HCT116 (cell line): ENCODE data around the gene EVC. TPM values are rescaled to one million over a fixed set of nuclear protein-coding genes. Genes with fewer than 3 reads are reported as not detected.

ENCODE experiments used
- ATAC-seq: fragments of 200-7000 bp; cut with Tn5 transposase; 2 replicates; pipeline ENCODE4 v1.9.1; 2020; ENCODE audit warnings: mild to moderate bottlenecking, moderate library complexity
- BruUV-seq: library from RNA; stranded (reverse); fragments of 400-500 nt; replicated peaks from 2 replicates; lab custom pipeline; 2021; lab: Mats Ljungman, UMichigan
- CTCF ChIA-PET: fragments of 300-600 bp; sonication (Branson Sonifier 250); formaldehyde crosslinking; loops from one replicate; lab custom pipeline; 2021; ENCODE audit warnings: antibody characterized with exemption; lab: Charles Lee
- POLR2A ChIA-PET: fragments of 300-600, 350-600 bp; sonication (Branson Sonifier 250); formaldehyde crosslinking; loops from one replicate; lab custom pipeline; 2021; ENCODE audit warnings: antibody characterized with exemption; lab: Charles Lee
- RAD21 ChIA-PET, 2 experiments: fragments of 300-600 bp; sonication (Branson Sonifier 250); formaldehyde crosslinking; loops; one replicate each; lab custom pipeline; 2023; ENCODE audit warnings: low total read pairs in 2 of 2; ENCODE audit not compliant: uncharacterized antibody in 2 of 2, unreplicated experiment in 2 of 2, low non-redundant PET in 1 of 2; lab: Charles Lee
- DNase-seq: peaks from one replicate; pipeline ENCODE4 v3.0.0-alpha.2; 2010; ENCODE audit warnings: low read depth, low spot score
- H2AFZ ChIP-seq: fragments of 200-600 bp; shearing (Covaris generic), sonication (generic); 2 replicates; pipeline ENCODE4 v1.6.1; 2017; ENCODE audit warnings: low read depth, mixed run types, mixed read lengths, antibody characterized with exemption, low read length; ENCODE audit not compliant: poor library complexity, severe bottlenecking
- H3K27ac ChIP-seq: 2 replicates; pipeline ENCODE4 v1.5.1; 2012; ENCODE audit warnings: low read depth, low read length
- H3K27me3 ChIP-seq: fragments of 200-600 bp; sonication (generic); 2 replicates; pipeline ENCODE4 v1.6.1; 2016; ENCODE audit warnings: mixed run types, low read length, mixed read lengths; ENCODE audit not compliant: insufficient read depth
- H3K36me3 ChIP-seq, 2 experiments: fragments of 200-500 bp in 1 of 2; fragments of 200-600 bp in 1 of 2; sonication (Bioruptor generic) in 1 of 2; sonication (generic) in 1 of 2; 2 replicates each; pipeline versions ENCODE4 v1.5.1 to v1.6.1; 2014 to 2016; ENCODE audit warnings: low read length in 2 of 2, inconsistent platforms in 1 of 2, mixed read lengths in 1 of 2, mixed run types in 1 of 2; ENCODE audit not compliant: insufficient read depth in 2 of 2, control insufficient read depth in 1 of 2
- H3K4me1 ChIP-seq, 2 experiments: fragments of 200-600 bp in 1 of 2; sonication (generic) in 1 of 2; 2 replicates each; pipeline versions ENCODE4 v1.5.1 to v1.6.1; 2012 to 2017; ENCODE audit warnings: low read length in 2 of 2, inconsistent platforms in 1 of 2, mild to moderate bottlenecking in 1 of 2, mixed read lengths in 1 of 2, mixed run types in 1 of 2, moderate library complexity in 1 of 2; ENCODE audit not compliant: insufficient read depth in 2 of 2, control insufficient read depth in 1 of 2
- H3K4me2 ChIP-seq: fragments of 200-600 bp; sonication (generic); 2 replicates; pipeline ENCODE4 v1.6.1; 2017; ENCODE audit warnings: mixed run types, low read length, mixed read lengths
- H3K4me3 ChIP-seq, 2 experiments: fragments of 200-600 bp in 1 of 2; sonication (generic) in 1 of 2; replicated peaks in 1 of 2; 2 replicates each; pipeline ENCODE4 v1.5.1; 2011 to 2016; ENCODE audit warnings: low read length in 2 of 2, control low read depth in 1 of 2, low read depth in 1 of 2, mild to moderate bottlenecking in 1 of 2, mixed read lengths in 1 of 2, mixed run types in 1 of 2
- H3K79me2 ChIP-seq: fragments of 200-600 bp; sonication (generic); 2 replicates; pipeline ENCODE4 v1.6.1; 2017; ENCODE audit warnings: mild to moderate bottlenecking, mixed run types, low read length, moderate library complexity, mixed read lengths; ENCODE audit not compliant: insufficient read depth
- H3K9ac ChIP-seq: fragments of 200-600 bp; sonication (generic); 2 replicates; pipeline ENCODE4 v1.6.1; 2016; ENCODE audit warnings: low read length, mixed read lengths
- H3K9me2 ChIP-seq: fragments of 200-600 bp; sonication (generic), shearing (Covaris generic); 2 replicates; pipeline ENCODE4 v1.6.1; 2017; ENCODE audit warnings: mixed run types, mild to moderate bottlenecking, moderate library complexity; ENCODE audit not compliant: insufficient read depth
- H3K9me3 ChIP-seq, 2 experiments: fragments of 200-500 bp in 1 of 2; fragments of 200-600 bp in 1 of 2; sonication (Bioruptor generic) in 1 of 2; sonication (generic) in 1 of 2; 2 replicates each; pipeline ENCODE4 v1.6.1; 2014 to 2017; ENCODE audit warnings: low read length in 2 of 2, mixed read lengths in 2 of 2, inconsistent platforms in 1 of 2, low read depth in 1 of 2, mild to moderate bottlenecking in 1 of 2, mixed run types in 1 of 2, moderate library complexity in 1 of 2; ENCODE audit not compliant: control insufficient read depth in 1 of 2, insufficient read depth in 1 of 2
- H4K20me1 ChIP-seq: fragments of 200-600 bp; sonication (generic), shearing (Covaris generic); 2 replicates; pipeline ENCODE4 v1.6.1; 2017; ENCODE audit warnings: mixed run types, mild to moderate bottlenecking, moderate library complexity; ENCODE audit not compliant: insufficient read depth
- CBX3 ChIP-seq: IDR thresholded peaks from 2 replicates; pipeline ENCODE4 v1.6.1; 2012; ENCODE audit warnings: low read depth
- EGR1 ChIP-seq: IDR thresholded peaks from 2 replicates; pipeline ENCODE4 v1.6.1; 2012; ENCODE audit warnings: low read depth
- ELF1 ChIP-seq: IDR thresholded peaks from 2 replicates; pipeline ENCODE4 v1.6.1; 2012; ENCODE audit warnings: low read depth, borderline replicate concordance
- EZH2phosphoT487 ChIP-seq: fragments of 200-600 bp; IDR thresholded peaks from 2 replicates; pipeline ENCODE4 v1.6.1; 2018; ENCODE audit warnings: antibody characterized with exemption, borderline replicate concordance
- FOSL1 ChIP-seq: IDR thresholded peaks from 2 replicates; pipeline ENCODE4 v1.6.1; 2012; ENCODE audit warnings: low read depth
- POLR2A ChIP-seq: IDR thresholded peaks from 2 replicates; pipeline ENCODE4 v1.7.0; 2011; ENCODE audit warnings: borderline replicate concordance; ENCODE audit not compliant: insufficient read depth, insufficient read length; ENCODE audit errors: extremely low read depth
- RAD21 ChIP-seq: IDR thresholded peaks from 2 replicates; pipeline ENCODE4 v1.6.1; 2012; ENCODE audit warnings: low read depth, mild to moderate bottlenecking
- SIN3A ChIP-seq: IDR thresholded peaks from 2 replicates; pipeline ENCODE4 v1.6.1; 2012; ENCODE audit warnings: low read depth
- SP1 ChIP-seq: IDR thresholded peaks from 2 replicates; pipeline ENCODE4 v1.6.1; 2012; ENCODE audit warnings: low read depth
- SRF ChIP-seq: IDR thresholded peaks from 2 replicates; pipeline ENCODE4 v1.6.1; 2012; ENCODE audit warnings: low read depth
- YY1 ChIP-seq: IDR thresholded peaks from 2 replicates; pipeline ENCODE4 v1.6.1; 2011; ENCODE audit warnings: low read length, low read depth, moderate library complexity, mild to moderate bottlenecking; ENCODE audit not compliant: insufficient replicate concordance; ENCODE audit errors: extremely low read depth
- ZFX ChIP-seq: fragments of 450-650 bp; IDR thresholded peaks from 2 replicates; pipeline ENCODE4 v1.6.1; 2017
- ZNF274 ChIP-seq: fragments of 200-500 bp; sonication (Bioruptor generic); IDR thresholded peaks from 2 replicates; pipeline ENCODE4 v1.6.1; 2014; ENCODE audit warnings: mild to moderate bottlenecking, low read depth, low read length, inconsistent platforms
- intact Hi-C: fragments of 100-400 bp; cut with micrococcal nuclease; formaldehyde crosslinking; loops from 2 replicates; pipeline ENCODE4 v1.10.0; 2022
- total RNA-seq: library from RNA; stranded (reverse); gene quantifications from one replicate; pipeline ENCODE4 v1.2.1, GENCODE V29; 2021; ENCODE audit not compliant: unreplicated experiment
- TF ChIP-seq, protein P1 (sequence below): IDR thresholded peaks from 2 replicates; pipeline ENCODE4 v1.6.1; 2012; ENCODE audit warnings: low read depth
- TF ChIP-seq, protein P2 (sequence below), 3 experiments: fragments of 200-600 bp in 1 of 3; sonication (generic) in 1 of 3; IDR thresholded peaks in 2 of 3; conservative IDR thresholded peaks in 1 of 3; 2 replicates each; pipeline ENCODE4 v1.5.1; 2012 to 2017; ENCODE audit warnings: low read depth in 2 of 3, low read length in 2 of 3, antibody characterized with exemption in 1 of 3, borderline replicate concordance in 1 of 3, control low read depth in 1 of 3, mild to moderate bottlenecking in 1 of 3, mixed read lengths in 1 of 3, mixed run types in 1 of 3, moderate library complexity in 1 of 3; ENCODE audit not compliant: insufficient read depth in 1 of 3
- TF ChIP-seq, protein P3 (sequence below): IDR thresholded peaks from 2 replicates; pipeline ENCODE4 v1.6.1; 2012
- TF ChIP-seq, protein P4 (sequence below): IDR thresholded peaks from 2 replicates; pipeline ENCODE4 v1.6.1; 2012

EVC gene
- total RNA-seq, 1 experiment from 2014 or later, result 0.15 TPM

DNA sequence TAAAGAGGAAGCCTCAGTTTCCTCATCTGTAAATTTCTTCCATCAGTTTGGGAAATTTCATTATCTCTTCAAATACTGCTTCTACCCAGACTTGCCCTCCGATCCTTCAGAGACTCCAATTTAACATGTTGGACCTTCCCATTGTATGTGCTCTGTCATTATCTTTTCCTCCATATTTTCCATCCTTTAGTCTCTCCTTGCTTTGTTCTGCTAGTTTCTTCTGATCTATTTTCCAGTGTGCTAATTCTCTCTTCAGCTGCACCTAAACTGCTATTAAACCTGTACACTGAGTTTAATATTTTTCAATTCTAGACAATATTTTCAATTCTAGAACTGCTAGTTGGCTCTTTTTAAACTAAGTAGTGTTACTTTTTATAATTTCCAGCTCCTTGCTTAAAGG, 65.5 kb downstream of the EVC start (continued):
- TF ChIP-seq, protein P1, sequence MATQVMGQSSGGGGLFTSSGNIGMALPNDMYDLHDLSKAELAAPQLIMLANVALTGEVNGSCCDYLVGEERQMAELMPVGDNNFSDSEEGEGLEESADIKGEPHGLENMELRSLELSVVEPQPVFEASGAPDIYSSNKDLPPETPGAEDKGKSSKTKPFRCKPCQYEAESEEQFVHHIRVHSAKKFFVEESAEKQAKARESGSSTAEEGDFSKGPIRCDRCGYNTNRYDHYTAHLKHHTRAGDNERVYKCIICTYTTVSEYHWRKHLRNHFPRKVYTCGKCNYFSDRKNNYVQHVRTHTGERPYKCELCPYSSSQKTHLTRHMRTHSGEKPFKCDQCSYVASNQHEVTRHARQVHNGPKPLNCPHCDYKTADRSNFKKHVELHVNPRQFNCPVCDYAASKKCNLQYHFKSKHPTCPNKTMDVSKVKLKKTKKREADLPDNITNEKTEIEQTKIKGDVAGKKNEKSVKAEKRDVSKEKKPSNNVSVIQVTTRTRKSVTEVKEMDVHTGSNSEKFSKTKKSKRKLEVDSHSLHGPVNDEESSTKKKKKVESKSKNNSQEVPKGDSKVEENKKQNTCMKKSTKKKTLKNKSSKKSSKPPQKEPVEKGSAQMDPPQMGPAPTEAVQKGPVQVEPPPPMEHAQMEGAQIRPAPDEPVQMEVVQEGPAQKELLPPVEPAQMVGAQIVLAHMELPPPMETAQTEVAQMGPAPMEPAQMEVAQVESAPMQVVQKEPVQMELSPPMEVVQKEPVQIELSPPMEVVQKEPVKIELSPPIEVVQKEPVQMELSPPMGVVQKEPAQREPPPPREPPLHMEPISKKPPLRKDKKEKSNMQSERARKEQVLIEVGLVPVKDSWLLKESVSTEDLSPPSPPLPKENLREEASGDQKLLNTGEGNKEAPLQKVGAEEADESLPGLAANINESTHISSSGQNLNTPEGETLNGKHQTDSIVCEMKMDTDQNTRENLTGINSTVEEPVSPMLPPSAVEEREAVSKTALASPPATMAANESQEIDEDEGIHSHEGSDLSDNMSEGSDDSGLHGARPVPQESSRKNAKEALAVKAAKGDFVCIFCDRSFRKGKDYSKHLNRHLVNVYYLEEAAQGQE, result no peak
- no peak for TF ChIP-seq FOSL1
- TF ChIP-seq ZFX, result no peak
- no peak for TF ChIP-seq EZH2phosphoT487
- TF ChIP-seq, protein P2, sequence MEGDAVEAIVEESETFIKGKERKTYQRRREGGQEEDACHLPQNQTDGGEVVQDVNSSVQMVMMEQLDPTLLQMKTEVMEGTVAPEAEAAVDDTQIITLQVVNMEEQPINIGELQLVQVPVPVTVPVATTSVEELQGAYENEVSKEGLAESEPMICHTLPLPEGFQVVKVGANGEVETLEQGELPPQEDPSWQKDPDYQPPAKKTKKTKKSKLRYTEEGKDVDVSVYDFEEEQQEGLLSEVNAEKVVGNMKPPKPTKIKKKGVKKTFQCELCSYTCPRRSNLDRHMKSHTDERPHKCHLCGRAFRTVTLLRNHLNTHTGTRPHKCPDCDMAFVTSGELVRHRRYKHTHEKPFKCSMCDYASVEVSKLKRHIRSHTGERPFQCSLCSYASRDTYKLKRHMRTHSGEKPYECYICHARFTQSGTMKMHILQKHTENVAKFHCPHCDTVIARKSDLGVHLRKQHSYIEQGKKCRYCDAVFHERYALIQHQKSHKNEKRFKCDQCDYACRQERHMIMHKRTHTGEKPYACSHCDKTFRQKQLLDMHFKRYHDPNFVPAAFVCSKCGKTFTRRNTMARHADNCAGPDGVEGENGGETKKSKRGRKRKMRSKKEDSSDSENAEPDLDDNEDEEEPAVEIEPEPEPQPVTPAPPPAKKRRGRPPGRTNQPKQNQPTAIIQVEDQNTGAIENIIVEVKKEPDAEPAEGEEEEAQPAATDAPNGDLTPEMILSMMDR (IDR thresholded peaks at IDR 0.05 in 2 of 3, conservative IDR thresholded peaks at IDR 0.05 in 1 of 3; ENCODE audit: borderline replicate concordance in 1 of 3, insufficient read depth in 1 of 3, low read depth in 2 of 3, low read length in 2 of 3), result no peak
- TF ChIP-seq SP1, result no peak
- no peak for TF ChIP-seq YY1
- no peak for TF ChIP-seq SIN3A

DNA sequence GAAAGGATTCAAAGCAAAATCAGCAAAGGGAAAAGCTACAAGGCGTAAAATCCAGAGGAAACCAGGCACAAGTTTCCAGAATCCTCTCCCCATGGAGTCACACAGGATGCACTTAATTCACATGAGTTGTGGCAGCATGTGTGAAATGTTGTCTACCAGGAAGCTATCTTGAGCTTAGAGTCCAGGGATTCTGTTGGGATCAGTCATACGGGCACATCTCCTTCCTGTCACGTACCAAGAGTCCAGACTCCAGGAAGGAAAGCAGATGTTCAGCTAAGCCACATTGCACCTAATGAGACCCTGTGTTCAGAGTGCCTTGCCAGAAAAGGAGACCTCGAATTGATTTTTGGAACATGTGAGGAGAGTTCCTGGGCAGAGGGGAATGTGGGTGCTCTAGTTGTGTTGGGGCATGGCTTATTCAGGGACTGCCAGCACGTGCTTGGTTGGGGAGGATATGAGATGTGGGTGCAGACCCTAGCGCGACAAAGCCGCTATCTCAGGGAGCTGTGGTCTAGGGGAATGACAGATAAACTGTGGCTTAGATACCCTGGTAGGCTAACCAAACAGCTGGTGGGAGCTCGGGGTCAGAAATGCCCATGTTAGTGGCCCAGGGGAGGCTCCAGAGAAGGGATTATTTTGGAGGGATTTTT, 70.0 kb downstream of the EVC start:
- intact Hi-C loops, result no loop called here
- no peak overlapping the region for H3K4me2 ChIP-seq
- H3K4me3 ChIP-seq, result no peak overlapping the region
- ATAC-seq (no peak), DNase-seq (no peak)
- ChIA-PET RAD21 (no interaction called here), CTCF (no interaction called here), POLR2A (no interaction called here)
- no peaks in the 10 kb centered on the region for H3K4me1 ChIP-seq
- no TSS peak for BruUV-seq
- no peaks in the 10 kb centered on the region for H3K27me3 ChIP-seq
- H3K27ac ChIP-seq, result no peak overlapping the region
- no peak overlapping the region for H2AFZ ChIP-seq
- no peak overlapping the region for H3K9ac ChIP-seq
- no peaks in the 10 kb centered on the region for H3K9me2 ChIP-seq
- no peaks in the 10 kb centered on the region for H3K79me2 ChIP-seq
- no peaks in the 10 kb centered on the region for H4K20me1 ChIP-seq
- H3K36me3 ChIP-seq, result no peaks in the 10 kb centered on the region
- no peaks in the 10 kb centered on the region for H3K9me3 ChIP-seq
- TF ChIP-seq, protein P1, result no peak
- TF ChIP-seq CBX3, result no peak
- no peak for TF ChIP-seq EGR1
- TF ChIP-seq, protein P3, sequence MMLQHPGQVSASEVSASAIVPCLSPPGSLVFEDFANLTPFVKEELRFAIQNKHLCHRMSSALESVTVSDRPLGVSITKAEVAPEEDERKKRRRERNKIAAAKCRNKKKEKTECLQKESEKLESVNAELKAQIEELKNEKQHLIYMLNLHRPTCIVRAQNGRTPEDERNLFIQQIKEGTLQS, result no peak
- TF ChIP-seq, protein P4, sequence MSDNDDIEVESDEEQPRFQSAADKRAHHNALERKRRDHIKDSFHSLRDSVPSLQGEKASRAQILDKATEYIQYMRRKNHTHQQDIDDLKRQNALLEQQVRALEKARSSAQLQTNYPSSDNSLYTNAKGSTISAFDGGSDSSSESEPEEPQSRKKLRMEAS, result no peak
- TF ChIP-seq SRF, result no peak
- no peak for TF ChIP-seq RAD21
- TF ChIP-seq ZNF274, result no peak
- no peak for TF ChIP-seq ZFX
- TF ChIP-seq ELF1, result no peak
- no peak for TF ChIP-seq YY1
- no peak for TF ChIP-seq POLR2A
